ENCODE data around the gene POLR2C. TPM values are rescaled to one million over a fixed set of nuclear protein-coding genes. Genes with fewer than 3 reads are reported as not detected.

Gene POLR2C
- total RNA-seq, 1 experiment from 2014 or later, result 110 TPM

- Histone ChIP-seq H3K4me1 (ENCODE audit: insufficient read depth, low read length, poor library complexity, severe bottlenecking) (no peaks in the 10 kb centered on the region), H3K27ac (ENCODE audit: low read depth, low read length, poor library complexity, severe bottlenecking) (no peak overlapping the region), H3K4me3 (ENCODE audit: low read depth, low read length, poor library complexity, severe bottlenecking) (peak overlapping the region; percentile 71), H3K9me3 (ENCODE audit: low read depth, low read length, poor library complexity, severe bottlenecking) (no peaks in the 10 kb centered on the region), H3K27me3 (replicated peaks; ENCODE audit: insufficient read depth, low read depth, low read length, poor library complexity) (no peaks in the 10 kb centered on the region), H3K36me3 (ENCODE audit: insufficient read depth, low read length, poor library complexity, severe bottlenecking) (no peaks in the 10 kb centered on the region)
- CTCF ChIA-PET, result interaction anchor here (0.5 to 0.7 kb wide), 2 partner anchors 73 to 513 kb away, joined by 3 to 14 read pairs; no protein-coding TSS in a partner anchor
- POLR2A ChIA-PET (ENCODE audit: low non-redundant PET), result no interaction called here
- intact Hi-C loops (cut with micrococcal nuclease; ENCODE audit: unreplicated experiment), result no loop called here
- no peak for DNase-seq (ENCODE audit: low spot score)
- BruUV-seq (replicated peaks), result no TSS peak
- TF ChIP-seq EZH2 (IDR thresholded peaks at IDR 0.05; ENCODE audit: borderline replicate concordance, low read depth, low read length, poor library complexity, severe bottlenecking) (no peak), CTCF (conservative IDR thresholded peaks at IDR 0.05; ENCODE audit: low read depth, low read length) (no peak)
These were observed 24.7 kb downstream of the POLR2C start for GRCh38 chr16:57486858-57487834.

GRCh38 chr16:57489229-57489628 is 26.8 kb downstream of the POLR2C start:
- Histone ChIP-seq H3K27me3 (replicated peaks; ENCODE audit: insufficient read depth, low read depth, low read length, poor library complexity) (no peaks in the 10 kb centered on the region), H3K27ac (ENCODE audit: low read depth, low read length, poor library complexity, severe bottlenecking) (no peak overlapping the region), H3K4me3 (ENCODE audit: low read depth, low read length, poor library complexity, severe bottlenecking) (no peak overlapping the region), H3K9me3 (ENCODE audit: low read depth, low read length, poor library complexity, severe bottlenecking) (no peaks in the 10 kb centered on the region), H3K36me3 (ENCODE audit: insufficient read depth, low read length, poor library complexity, severe bottlenecking) (no peaks in the 10 kb centered on the region), H3K4me1 (ENCODE audit: insufficient read depth, low read length, poor library complexity, severe bottlenecking) (peaks cover 5% of the 10 kb centered on the region)
- POLR2A ChIA-PET (ENCODE audit: low non-redundant PET), result no interaction called here
- DNase-seq (ENCODE audit: low spot score), result no peak
- TF ChIP-seq CTCF (conservative IDR thresholded peaks at IDR 0.05; ENCODE audit: low read depth, low read length) (no peak), EZH2 (IDR thresholded peaks at IDR 0.05; ENCODE audit: borderline replicate concordance, low read depth, low read length, poor library complexity, severe bottlenecking) (no peak)
- no TSS peak for BruUV-seq (replicated peaks)
- CTCF ChIA-PET, result no interaction called here
- intact Hi-C loops (cut with micrococcal nuclease; ENCODE audit: unreplicated experiment), result no loop called here

GRCh38 chr16:57493767-57494166 is 31.3 kb downstream of the POLR2C start:
- no peaks in the 10 kb centered on the region for H3K36me3 ChIP-seq (ENCODE audit: insufficient read depth, low read length, poor library complexity, severe bottlenecking)
- H3K27ac ChIP-seq (ENCODE audit: low read depth, low read length, poor library complexity, severe bottlenecking), result peak overlapping the region; percentile 28
- intact Hi-C loops (cut with micrococcal nuclease; ENCODE audit: unreplicated experiment), result no loop called here
- H3K27me3 ChIP-seq (replicated peaks; ENCODE audit: insufficient read depth, low read depth, low read length, poor library complexity), result no peaks in the 10 kb centered on the region
- TF ChIP-seq CTCF (conservative IDR thresholded peaks at IDR 0.05; ENCODE audit: low read depth, low read length) (no peak), EZH2 (IDR thresholded peaks at IDR 0.05; ENCODE audit: borderline replicate concordance, low read depth, low read length, poor library complexity, severe bottlenecking) (no peak)
- no peaks in the 10 kb centered on the region for H3K9me3 ChIP-seq (ENCODE audit: low read depth, low read length, poor library complexity, severe bottlenecking)
- peaks cover 5% of the 10 kb centered on the region for H3K4me1 ChIP-seq (ENCODE audit: insufficient read depth, low read length, poor library complexity, severe bottlenecking)
- no peak for DNase-seq (ENCODE audit: low spot score)
- CTCF ChIA-PET, result no interaction called here
- BruUV-seq (replicated peaks), result no TSS peak
- POLR2A ChIA-PET (ENCODE audit: low non-redundant PET), result no interaction called here
- H3K4me3 ChIP-seq (ENCODE audit: low read depth, low read length, poor library complexity, severe bottlenecking), result no peak overlapping the region

Data from A673 (cell line).